SU-DHL-6 (cell line): Measurements from ENCODE around the gene TRNP1.

Experiments used
- H2AFZ ChIP-seq: fragments of 200-600 bp; sonication (generic); 2 replicates; pipeline ENCODE4 v1.6.1; 2014; ENCODE audit warnings: low read depth, mild to moderate bottlenecking, moderate library complexity, mixed read lengths, antibody characterized with exemption, low read length; ENCODE audit not compliant: severe bottlenecking
- H3F3A ChIP-seq: fragments of 200-600 bp; shearing (Covaris generic); 2 replicates; pipeline ENCODE4 v1.6.0; 2016; ENCODE audit warnings: antibody characterized with exemption, mild to moderate bottlenecking; ENCODE audit not compliant: insufficient read depth
- H3K27ac ChIP-seq: fragments of 200-600 bp; sonication (generic); 2 replicates; pipeline ENCODE4 v1.5.1; 2016; ENCODE audit warnings: low read depth, mild to moderate bottlenecking, low read length, moderate library complexity, mixed read lengths
- H3K27me3 ChIP-seq: fragments of 200-600 bp; sonication (generic), shearing (Covaris generic); 2 replicates; pipeline ENCODE4 v1.6.0; 2014; ENCODE audit warnings: mild to moderate bottlenecking, low read length
- H3K36me3 ChIP-seq: fragments of 200-600 bp; sonication (generic); 2 replicates; pipeline ENCODE4 v1.6.1; 2014; ENCODE audit warnings: mild to moderate bottlenecking, low read length, mixed read lengths
- H3K4me2 ChIP-seq: fragments of 300-600, 200-600 bp; shearing (Covaris generic), sonication (generic); 2 replicates; pipeline ENCODE4 v1.6.0; 2014; ENCODE audit warnings: low read length, low read depth, mild to moderate bottlenecking; ENCODE audit not compliant: poor library complexity, severe bottlenecking
- H3K4me3 ChIP-seq: fragments of 200-600 bp; sonication (generic); 2 replicates; pipeline ENCODE4 v1.5.1; 2014; ENCODE audit warnings: antibody characterized with exemption, low read length, mild to moderate bottlenecking, mixed read lengths; ENCODE audit not compliant: insufficient read depth, poor library complexity, severe bottlenecking
- H3K79me2 ChIP-seq: fragments of 200-600 bp; sonication (generic); 2 replicates; pipeline ENCODE4 v1.6.1; 2014; ENCODE audit warnings: mild to moderate bottlenecking, low read length, moderate library complexity; ENCODE audit not compliant: insufficient read depth
- H3K9ac ChIP-seq: fragments of 200-600 bp; sonication (generic); 2 replicates; pipeline ENCODE4 v1.7.0; 2014; ENCODE audit warnings: mild to moderate bottlenecking, low read length
- H3K9me2 ChIP-seq: fragments of 200-600 bp; sonication (generic); replicated peaks from 2 replicates; pipeline ENCODE4 v1.6.1; 2014; ENCODE audit warnings: low read length; ENCODE audit not compliant: insufficient read depth
- H3K9me3 ChIP-seq: fragments of 200-600 bp; sonication (generic); 2 replicates; pipeline ENCODE4 v1.6.1; 2014; ENCODE audit warnings: low read length, mixed read lengths; ENCODE audit not compliant: insufficient read depth
- H4K20me1 ChIP-seq: fragments of 200-600 bp; sonication (generic); 2 replicates; pipeline ENCODE4 v1.6.1; 2014; ENCODE audit warnings: low read depth, mild to moderate bottlenecking, antibody characterized with exemption, low read length, moderate library complexity, mixed read lengths
- EZH2phosphoT487 ChIP-seq: fragments of 200-600 bp; sonication (generic), shearing (Covaris generic); conservative IDR thresholded peaks from 2 replicates; pipeline ENCODE4 v1.6.1; 2018; ENCODE audit warnings: mild to moderate bottlenecking, antibody characterized with exemption, low read length, moderate library complexity, mixed read lengths
- TF ChIP-seq, protein P1 (sequence below): fragments of 200-600 bp; sonication (generic); IDR thresholded peaks from one replicate; pipeline ENCODE4 v1.5.1; 2017; ENCODE audit warnings: antibody characterized with exemption, mild to moderate bottlenecking, low read length, moderate library complexity; ENCODE audit not compliant: insufficient read depth, poor library complexity, severe bottlenecking

Gene TRNP1

GRCh38 chr1:27033043-27033746 lies 39.7 kb downstream of the TRNP1 start:
- no peaks in the 10 kb centered on the region for H3K79me2 ChIP-seq
- H3K36me3 ChIP-seq = no peaks in the 10 kb centered on the region
- TF ChIP-seq, protein P1, sequence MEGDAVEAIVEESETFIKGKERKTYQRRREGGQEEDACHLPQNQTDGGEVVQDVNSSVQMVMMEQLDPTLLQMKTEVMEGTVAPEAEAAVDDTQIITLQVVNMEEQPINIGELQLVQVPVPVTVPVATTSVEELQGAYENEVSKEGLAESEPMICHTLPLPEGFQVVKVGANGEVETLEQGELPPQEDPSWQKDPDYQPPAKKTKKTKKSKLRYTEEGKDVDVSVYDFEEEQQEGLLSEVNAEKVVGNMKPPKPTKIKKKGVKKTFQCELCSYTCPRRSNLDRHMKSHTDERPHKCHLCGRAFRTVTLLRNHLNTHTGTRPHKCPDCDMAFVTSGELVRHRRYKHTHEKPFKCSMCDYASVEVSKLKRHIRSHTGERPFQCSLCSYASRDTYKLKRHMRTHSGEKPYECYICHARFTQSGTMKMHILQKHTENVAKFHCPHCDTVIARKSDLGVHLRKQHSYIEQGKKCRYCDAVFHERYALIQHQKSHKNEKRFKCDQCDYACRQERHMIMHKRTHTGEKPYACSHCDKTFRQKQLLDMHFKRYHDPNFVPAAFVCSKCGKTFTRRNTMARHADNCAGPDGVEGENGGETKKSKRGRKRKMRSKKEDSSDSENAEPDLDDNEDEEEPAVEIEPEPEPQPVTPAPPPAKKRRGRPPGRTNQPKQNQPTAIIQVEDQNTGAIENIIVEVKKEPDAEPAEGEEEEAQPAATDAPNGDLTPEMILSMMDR = no peak
- no peak for TF ChIP-seq EZH2phosphoT487
- H3K4me3 ChIP-seq = no peak overlapping the region
- H3F3A ChIP-seq = no peaks in the 10 kb centered on the region
- H3K9me3 ChIP-seq = no peaks in the 10 kb centered on the region
- H3K9me2 ChIP-seq = no peaks in the 10 kb centered on the region
- H3K9ac ChIP-seq = no peak overlapping the region
- no peaks in the 10 kb centered on the region for H3K27me3 ChIP-seq
- H3K27ac ChIP-seq = no peak overlapping the region
- H3K4me2 ChIP-seq = no peak overlapping the region
- H2AFZ ChIP-seq = no peak overlapping the region
- no peaks in the 10 kb centered on the region for H4K20me1 ChIP-seq

DNA sequence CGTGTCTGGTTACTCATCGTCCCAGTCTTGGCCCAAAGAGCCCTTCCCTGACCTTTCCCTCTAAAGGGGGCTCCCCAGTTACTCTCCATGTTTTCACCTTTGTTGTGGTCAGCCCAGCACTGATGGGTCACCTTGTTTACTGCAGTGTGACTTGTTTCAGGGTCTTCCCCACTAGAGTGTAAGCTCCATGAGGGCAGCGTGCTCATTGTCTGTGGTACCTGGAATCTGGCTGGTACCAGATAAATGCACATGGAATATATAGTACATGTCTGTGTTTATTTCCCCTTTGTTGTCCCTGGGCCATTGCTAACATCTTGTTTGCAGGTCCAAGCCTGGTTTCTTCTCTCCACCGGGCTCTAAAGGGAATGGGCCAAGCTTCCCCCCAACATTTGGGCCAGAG lies 41.9 kb downstream of the TRNP1 start:
- TF ChIP-seq EZH2phosphoT487 = no peak
- TF ChIP-seq, protein P1 = no peak
- no peak overlapping the region for H3K4me2 ChIP-seq
- H3K79me2 ChIP-seq = no peaks in the 10 kb centered on the region
- no peak overlapping the region for H2AFZ ChIP-seq
- no peak overlapping the region for H3K4me3 ChIP-seq
- no peak overlapping the region for H3K9ac ChIP-seq
- H3K9me2 ChIP-seq = no peaks in the 10 kb centered on the region
- no peaks in the 10 kb centered on the region for H3K27me3 ChIP-seq
- H3K9me3 ChIP-seq = no peaks in the 10 kb centered on the region
- H3K27ac ChIP-seq = no peak overlapping the region
- no peaks in the 10 kb centered on the region for H4K20me1 ChIP-seq
- H3K36me3 ChIP-seq = no peaks in the 10 kb centered on the region
- H3F3A ChIP-seq = no peaks in the 10 kb centered on the region

- no peaks in the 10 kb centered on the region for H3K9me2 ChIP-seq
- H3K9ac ChIP-seq = no peak overlapping the region
- no peaks in the 10 kb centered on the region for H3K79me2 ChIP-seq
- no peaks in the 10 kb centered on the region for H3K36me3 ChIP-seq
- H3K4me2 ChIP-seq = no peak overlapping the region
- no peaks in the 10 kb centered on the region for H4K20me1 ChIP-seq
- H2AFZ ChIP-seq = no peak overlapping the region
- no peaks in the 10 kb centered on the region for H3K9me3 ChIP-seq
- H3K27ac ChIP-seq = no peak overlapping the region
- TF ChIP-seq, protein P1 = no peak
- TF ChIP-seq EZH2phosphoT487 = no peak
- H3K27me3 ChIP-seq = no peaks in the 10 kb centered on the region
- H3K4me3 ChIP-seq = no peak overlapping the region
- no peaks in the 10 kb centered on the region for H3F3A ChIP-seq
These were observed 43.2 kb downstream of the TRNP1 start for GRCh38 chr1:27036718-27037117.
